Effector memory CD8-positive, alpha-beta T cell (primary cell): ENCODE measurements around the gene LIPN.

Experiments used
- ATAC-seq: fragments of 150-1000 bp; cut with Tn5 transposase; replicated peaks from 2 replicates; pipeline ENCODE4 v1.10.0; 2021; ENCODE audit warnings: mild to moderate bottlenecking, moderate library complexity
- DNase-seq, 3 experiments: peaks; one replicate each; pipeline ENCODE4 v3.0.0; 2021
- H3K27ac Mint-ChIP-seq, 2 donors: one replicate each; pipeline ENCODE4 v1.8.0; 2022; ENCODE audit warnings: mild to moderate bottlenecking in 2 of 2, mixed read lengths in 2 of 2, moderate library complexity in 2 of 2
- H3K27me3 Mint-ChIP-seq, 2 donors: one replicate each; pipeline ENCODE4 v1.8.0; 2022; ENCODE audit warnings: mixed read lengths in 2 of 2
- H3K36me3 Mint-ChIP-seq: one replicate; pipeline ENCODE4 v1.8.0; 2022; ENCODE audit warnings: mild to moderate bottlenecking, moderate library complexity, mixed read lengths; ENCODE audit not compliant: insufficient read depth
- H3K4me1 Mint-ChIP-seq, 2 donors: one replicate each; pipeline ENCODE4 v1.8.0; 2022; ENCODE audit warnings: low read depth in 2 of 2, mixed read lengths in 2 of 2
- H3K4me3 Mint-ChIP-seq, 2 donors: one replicate each; pipeline ENCODE4 v1.8.0; 2022; ENCODE audit warnings: mild to moderate bottlenecking in 2 of 2, mixed read lengths in 2 of 2, moderate library complexity in 2 of 2
- H3K9me3 Mint-ChIP-seq, 2 donors: one replicate each; pipeline ENCODE4 v1.8.0; 2022; ENCODE audit warnings: mixed read lengths in 2 of 2

LIPN gene

DNA sequence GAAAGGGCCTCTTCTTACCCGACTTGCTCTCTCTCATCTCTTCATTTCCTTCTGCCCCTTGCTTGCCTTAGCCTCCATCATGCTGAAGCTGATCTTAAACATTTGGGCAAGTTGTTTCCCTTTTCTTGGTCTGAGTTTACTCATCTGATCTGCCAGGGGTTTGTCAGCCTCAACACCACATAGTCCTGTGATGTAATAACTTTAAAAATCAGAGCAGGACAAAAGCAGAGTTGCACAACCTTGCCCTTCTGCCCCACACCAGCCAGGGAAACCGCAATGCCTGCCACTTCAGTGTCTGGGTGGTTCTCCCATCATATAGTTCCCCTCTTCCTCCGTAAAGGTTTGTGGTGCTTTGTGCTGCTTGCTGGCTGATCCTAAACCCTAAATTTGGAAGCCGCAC lies 32.8 kb downstream of the LIPN start:
- peaks cover 4% of the 10 kb centered on the region for H3K36me3 Mint-ChIP-seq
- no peak overlapping the region for H3K4me3 Mint-ChIP-seq
- H3K4me1 Mint-ChIP-seq = peaks cover 9 to 10% of the 10 kb centered on the region in 2 donors
- peak overlapping the region; percentile 17 to 69 for H3K27ac Mint-ChIP-seq
- no peaks in the 10 kb centered on the region for H3K9me3 Mint-ChIP-seq
- peak; percentile 75 for ATAC-seq
- DNase-seq = no peak
- H3K27me3 Mint-ChIP-seq = no peaks in the 10 kb centered on the region

DNA sequence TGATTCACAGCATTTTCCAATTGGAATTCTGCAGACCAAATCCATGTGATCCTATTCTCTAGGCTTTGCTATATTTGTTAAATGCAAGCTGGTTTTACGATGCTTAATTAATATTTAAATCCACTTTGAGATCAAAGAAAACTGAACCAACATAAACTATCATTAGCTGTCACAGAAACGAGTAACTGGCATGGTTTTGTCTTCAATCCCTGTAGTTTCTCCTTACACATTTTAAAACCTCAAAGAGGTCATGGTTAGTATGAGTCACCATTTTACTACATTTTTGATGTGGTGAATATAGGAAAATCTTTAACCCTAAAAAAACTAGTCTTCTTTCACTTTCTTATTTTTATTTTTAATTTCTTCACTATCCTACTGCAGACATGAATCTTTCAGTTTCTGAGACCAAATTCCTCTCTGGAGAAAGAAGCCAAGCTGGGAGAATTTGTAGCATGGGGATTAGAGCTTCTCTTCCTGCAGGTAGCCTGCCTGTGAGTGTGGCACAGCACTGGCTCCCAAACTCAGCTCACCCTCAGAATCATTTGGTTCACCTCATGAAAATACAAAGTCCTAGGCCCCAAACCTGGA lies 34.0 kb downstream of the LIPN start:
- Mint-ChIP-seq H3K4me3 (peak overlapping the region in 1 of 2 donors; percentile 11), H3K27ac (peak overlapping the region in 1 of 2 donors; percentile 54), H3K27me3 (no peaks in the 10 kb centered on the region), H3K36me3 (peaks cover 4% of the 10 kb centered on the region), H3K9me3 (no peaks in the 10 kb centered on the region), H3K4me1 (peaks cover 9 to 10% of the 10 kb centered on the region in 2 donors)
- peak; percentile 81 for ATAC-seq
- no peak for DNase-seq

DNA sequence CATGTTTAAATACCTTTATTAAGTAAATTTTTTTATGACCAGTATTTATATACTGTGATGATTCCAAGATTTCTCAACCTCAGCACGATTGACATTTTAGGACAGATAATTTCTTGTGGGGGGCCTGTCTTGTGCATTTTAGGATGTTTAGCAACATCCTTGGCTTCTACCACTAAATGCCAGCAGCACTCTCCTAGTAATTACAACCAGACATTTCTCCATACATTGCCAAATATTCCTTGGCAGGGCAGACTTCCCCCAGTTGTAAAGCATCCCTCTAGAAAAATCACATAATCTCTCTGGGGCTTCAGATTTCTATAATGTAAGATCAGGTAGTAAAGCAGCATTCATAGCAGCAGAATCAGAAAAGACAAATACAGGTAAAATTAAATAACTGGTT lies 34.9 kb downstream of the LIPN start:
- Mint-ChIP-seq H3K4me3 (no peak overlapping the region), H3K4me1 (peaks cover 9 to 10% of the 10 kb centered on the region in 2 donors), H3K27ac (no peak overlapping the region), H3K27me3 (no peaks in the 10 kb centered on the region), H3K36me3 (peaks cover 4% of the 10 kb centered on the region), H3K9me3 (no peaks in the 10 kb centered on the region)
- no peak for DNase-seq
- no peak for ATAC-seq

DNA sequence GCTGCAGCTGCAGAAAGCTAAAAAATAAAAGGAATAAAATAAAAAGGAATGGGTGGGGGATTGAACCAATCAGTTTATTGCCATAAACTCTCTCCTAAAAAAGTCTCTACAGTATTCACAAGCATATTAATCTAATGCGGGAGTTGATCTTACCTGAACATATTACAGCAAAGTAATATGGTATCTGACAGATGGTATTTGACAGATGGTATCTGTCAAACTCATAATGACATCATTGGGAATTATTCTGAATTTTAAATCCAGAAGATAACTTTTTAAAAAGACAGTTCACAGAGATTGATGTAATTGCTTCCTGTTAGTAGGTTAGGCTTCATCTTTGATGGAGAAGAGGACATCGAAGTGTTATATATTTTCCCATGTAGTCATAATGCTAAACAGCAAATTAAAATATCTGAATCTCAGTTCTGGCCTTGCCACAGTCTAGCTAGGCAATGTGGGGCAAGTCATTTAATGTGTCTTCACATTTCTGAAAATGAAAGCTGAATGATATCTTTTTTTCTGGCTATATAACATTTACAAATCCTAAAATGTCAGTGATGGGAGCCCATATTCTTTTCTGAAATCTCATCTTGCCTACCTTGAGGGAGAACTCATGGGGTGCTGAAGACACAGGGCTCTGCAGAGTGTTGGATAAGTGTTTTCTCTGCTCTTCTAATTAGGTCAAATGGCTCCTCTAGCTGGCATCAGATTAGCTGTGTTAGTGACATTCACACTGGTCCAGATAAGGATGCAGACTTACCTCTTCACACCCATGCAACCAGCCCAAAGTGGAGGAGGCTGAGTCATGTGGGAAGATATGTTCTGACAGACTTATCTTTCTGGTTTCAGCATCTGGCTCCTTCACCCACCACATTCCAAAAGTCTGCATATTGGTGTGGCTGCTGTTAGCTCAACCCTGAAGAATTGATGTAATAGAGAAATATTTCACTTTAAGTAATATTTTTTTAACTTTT lies 40.6 kb downstream of the LIPN start:
- DNase-seq = no peak
- Mint-ChIP-seq H3K36me3 (no peaks in the 10 kb centered on the region), H3K27ac (no peak overlapping the region), H3K4me1 (peaks cover 0 to 3% of the 10 kb centered on the region in 2 donors), H3K27me3 (no peaks in the 10 kb centered on the region), H3K4me3 (no peak overlapping the region), H3K9me3 (no peaks in the 10 kb centered on the region)
- ATAC-seq = peak; percentile 76

DNA sequence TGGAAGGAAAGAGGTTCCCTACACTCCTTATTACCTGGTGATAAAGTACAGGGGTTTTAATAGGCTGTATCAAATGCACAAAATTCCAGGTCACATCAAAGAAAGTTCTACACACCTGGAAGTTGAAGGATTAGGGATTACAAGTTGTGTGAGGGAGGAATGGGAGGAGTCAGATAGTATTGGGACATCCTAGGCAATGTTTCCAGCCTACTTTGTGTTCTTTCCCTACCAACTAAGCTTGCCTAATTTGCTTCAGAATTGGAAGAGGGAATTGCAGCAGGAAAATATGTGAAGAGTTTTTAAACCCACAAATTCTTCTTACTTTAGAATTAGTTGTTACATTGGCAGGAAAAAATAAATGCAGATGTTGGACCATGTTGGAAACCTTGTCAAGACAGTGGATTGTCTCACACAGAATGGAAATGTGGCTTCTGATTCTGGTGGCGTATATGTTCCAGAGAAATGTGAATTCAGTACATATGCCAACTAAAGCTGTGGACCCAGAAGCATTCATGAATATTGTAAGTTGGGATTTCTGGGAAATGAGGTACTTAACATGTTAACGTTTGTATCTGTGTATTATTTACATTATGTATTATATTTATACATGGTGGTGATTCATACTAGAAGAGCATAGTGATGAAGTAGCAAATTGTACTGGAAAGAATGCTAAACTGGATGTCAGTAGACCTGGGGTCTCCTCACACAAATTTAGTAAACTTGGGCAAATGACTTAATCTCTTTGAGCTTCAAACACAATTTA lies 42.9 kb downstream of the LIPN start, which contains the start of gene LIPM:
Gene LIPM, plus strand, starts transcription at position 208 of the 763 bp plus-strand sequence. Its CDS starts 167 bp downstream, at position 375.
- DNase-seq = no peak
- no peak within 1 kb of the TSS for H3K27ac Mint-ChIP-seq

DNA sequence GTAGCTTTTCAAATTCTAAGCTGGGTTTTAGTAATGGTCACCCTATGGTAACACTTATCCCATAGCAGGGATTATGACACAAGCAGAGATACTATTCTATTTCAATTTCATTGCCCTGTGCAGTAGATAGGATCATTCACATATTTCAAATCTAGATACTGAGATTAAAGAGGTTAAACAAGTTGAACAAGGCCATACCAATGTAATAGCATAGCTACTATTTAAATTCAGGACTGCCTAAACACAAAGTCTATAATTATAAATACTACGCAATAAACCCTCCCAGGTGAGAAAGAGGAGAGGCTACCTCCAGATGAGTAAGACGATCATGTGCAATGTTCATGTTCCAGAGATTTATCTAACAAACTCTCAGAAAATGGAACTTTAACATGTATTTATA lies 43.8 kb downstream of the LIPN start:
- Mint-ChIP-seq H3K4me1 (peaks cover 0 to 3% of the 10 kb centered on the region in 2 donors), H3K27ac (no peak overlapping the region), H3K4me3 (no peak overlapping the region), H3K9me3 (no peaks in the 10 kb centered on the region), H3K27me3 (no peaks in the 10 kb centered on the region), H3K36me3 (no peaks in the 10 kb centered on the region)
- ATAC-seq = no peak
- no peak for DNase-seq

More for the DNA sequence above, 42.9 kb downstream of the LIPN start, which contains the start of gene LIPM:
- peaks cover 0 to 3% of the 10 kb centered on the region in 2 donors for H3K4me1 Mint-ChIP-seq
- no peaks in the 10 kb centered on the region for H3K27me3 Mint-ChIP-seq
- no peaks in the 10 kb centered on the region for H3K9me3 Mint-ChIP-seq
- no peaks in the 10 kb centered on the region for H3K36me3 Mint-ChIP-seq
- H3K4me3 Mint-ChIP-seq = no peak within 1 kb of the TSS
- ATAC-seq = no peak

DNA sequence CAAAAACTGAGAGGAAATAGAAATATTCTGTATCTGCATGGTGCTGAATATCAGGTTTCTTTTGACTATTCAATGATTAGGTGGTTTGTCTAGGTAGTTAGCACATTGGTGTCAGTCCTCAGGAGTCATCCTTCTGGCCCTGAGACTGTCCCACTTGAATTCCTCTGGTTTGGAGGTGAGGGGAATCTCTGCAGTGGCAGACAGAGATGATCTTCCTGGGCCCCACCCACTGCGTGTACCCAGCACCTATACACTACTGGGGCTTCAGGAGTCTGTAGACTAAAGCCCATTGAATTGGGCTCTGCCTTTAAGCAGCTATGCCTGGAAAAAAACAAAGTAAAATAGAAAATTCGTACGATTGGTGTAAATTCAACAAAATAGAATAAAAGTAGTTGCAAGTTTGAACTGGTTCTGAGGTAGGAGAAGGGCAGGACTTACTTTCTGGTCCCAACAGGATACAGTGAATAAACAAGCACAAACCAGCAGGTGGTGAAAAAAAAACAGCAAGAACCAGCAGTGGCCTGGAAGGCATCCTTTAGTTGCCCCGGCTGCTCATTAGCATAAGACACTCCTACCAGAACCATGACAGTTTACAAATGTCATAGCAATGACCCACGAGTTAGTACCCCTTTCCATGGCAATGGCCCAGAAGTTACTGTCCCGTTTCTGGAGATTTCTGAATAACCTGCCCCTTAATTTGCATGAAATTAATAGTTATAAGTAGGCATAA lies 44.4 kb downstream of the LIPN start:
- ATAC-seq = no peak
- Mint-ChIP-seq H3K9me3 (no peaks in the 10 kb centered on the region), H3K36me3 (no peaks in the 10 kb centered on the region), H3K27me3 (no peaks in the 10 kb centered on the region), H3K27ac (no peak overlapping the region), H3K4me3 (no peak overlapping the region), H3K4me1 (peaks cover 0 to 3% of the 10 kb centered on the region in 2 donors)
- no peak for DNase-seq

DNA sequence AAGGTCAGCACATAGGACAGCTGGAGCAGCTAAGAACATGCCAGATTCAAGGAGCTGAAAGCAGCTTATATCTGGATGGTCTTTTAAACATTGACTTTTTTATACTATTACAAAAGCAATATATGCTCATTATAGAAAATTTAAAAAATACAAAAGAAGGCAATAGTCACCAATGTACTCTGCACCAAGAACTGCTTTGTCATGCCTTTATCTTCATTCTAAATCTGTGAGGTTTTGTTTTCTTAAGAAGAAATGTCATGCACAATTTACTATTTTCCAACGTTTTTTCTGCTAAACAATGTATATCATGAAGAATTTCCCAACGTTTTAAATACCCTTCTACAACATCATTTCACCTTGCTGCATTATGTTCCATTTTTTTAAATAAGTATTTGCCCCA lies 45.5 kb downstream of the LIPN start:
- DNase-seq (no peak), ATAC-seq (no peak)
- Mint-ChIP-seq H3K36me3 (no peaks in the 10 kb centered on the region), H3K4me3 (no peak overlapping the region), H3K4me1 (peaks cover 6 to 7% of the 10 kb centered on the region in 2 donors), H3K27me3 (no peaks in the 10 kb centered on the region), H3K27ac (no peak overlapping the region), H3K9me3 (no peaks in the 10 kb centered on the region)

DNA sequence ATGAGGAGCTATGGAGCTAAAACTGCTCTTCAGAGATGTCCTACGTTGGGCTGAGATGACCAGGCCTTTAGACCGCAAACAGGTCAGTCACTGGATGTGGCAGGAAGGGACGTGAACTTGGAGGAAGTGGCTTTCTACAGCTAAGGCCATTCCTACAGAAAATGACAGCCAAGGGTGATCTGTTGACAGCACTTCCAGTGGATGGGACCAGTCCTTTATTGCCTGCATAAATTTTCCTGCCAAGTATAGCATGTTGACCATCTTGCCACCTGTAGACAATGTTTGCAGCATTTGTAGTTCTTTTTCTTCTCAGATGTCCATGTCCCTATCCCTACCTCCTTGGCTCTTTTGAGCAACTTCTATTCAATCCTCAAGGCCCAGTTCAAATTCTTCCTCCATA lies 46.1 kb downstream of the LIPN start:
- peaks cover 4 to 9% of the 10 kb centered on the region in 2 donors for H3K4me1 Mint-ChIP-seq
- no peak for ATAC-seq
- H3K36me3 Mint-ChIP-seq = no peaks in the 10 kb centered on the region
- H3K4me3 Mint-ChIP-seq = no peak overlapping the region
- H3K27me3 Mint-ChIP-seq = no peaks in the 10 kb centered on the region
- H3K9me3 Mint-ChIP-seq = no peaks in the 10 kb centered on the region
- no peak for DNase-seq
- no peak overlapping the region for H3K27ac Mint-ChIP-seq

DNA sequence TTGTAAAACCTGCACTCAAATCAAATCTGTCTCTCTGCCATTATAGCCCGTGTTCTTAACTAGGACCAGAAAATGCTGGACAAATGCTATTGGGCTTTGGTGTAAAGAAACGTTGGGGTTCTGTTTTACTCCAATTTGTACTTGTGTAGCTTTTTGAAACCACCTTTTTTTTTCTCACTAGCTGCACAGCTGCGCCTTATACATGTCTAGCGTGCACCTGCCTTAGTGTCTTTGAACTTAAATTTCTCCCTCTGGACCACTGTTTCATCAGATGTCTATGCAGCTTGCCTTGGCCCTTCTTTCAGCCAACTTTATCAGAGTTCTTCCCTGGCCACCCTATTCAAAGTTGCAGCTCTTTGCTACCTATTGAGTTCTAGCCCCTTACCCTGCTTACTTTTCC lies 49.8 kb downstream of the LIPN start:
- Mint-ChIP-seq H3K4me1 (peaks cover 4 to 9% of the 10 kb centered on the region in 2 donors), H3K36me3 (no peaks in the 10 kb centered on the region), H3K27ac (peak overlapping the region in 1 of 2 donors; percentile 60), H3K4me3 (no peak overlapping the region), H3K27me3 (no peaks in the 10 kb centered on the region), H3K9me3 (no peaks in the 10 kb centered on the region)
- ATAC-seq (no peak), DNase-seq (no peak)

DNA sequence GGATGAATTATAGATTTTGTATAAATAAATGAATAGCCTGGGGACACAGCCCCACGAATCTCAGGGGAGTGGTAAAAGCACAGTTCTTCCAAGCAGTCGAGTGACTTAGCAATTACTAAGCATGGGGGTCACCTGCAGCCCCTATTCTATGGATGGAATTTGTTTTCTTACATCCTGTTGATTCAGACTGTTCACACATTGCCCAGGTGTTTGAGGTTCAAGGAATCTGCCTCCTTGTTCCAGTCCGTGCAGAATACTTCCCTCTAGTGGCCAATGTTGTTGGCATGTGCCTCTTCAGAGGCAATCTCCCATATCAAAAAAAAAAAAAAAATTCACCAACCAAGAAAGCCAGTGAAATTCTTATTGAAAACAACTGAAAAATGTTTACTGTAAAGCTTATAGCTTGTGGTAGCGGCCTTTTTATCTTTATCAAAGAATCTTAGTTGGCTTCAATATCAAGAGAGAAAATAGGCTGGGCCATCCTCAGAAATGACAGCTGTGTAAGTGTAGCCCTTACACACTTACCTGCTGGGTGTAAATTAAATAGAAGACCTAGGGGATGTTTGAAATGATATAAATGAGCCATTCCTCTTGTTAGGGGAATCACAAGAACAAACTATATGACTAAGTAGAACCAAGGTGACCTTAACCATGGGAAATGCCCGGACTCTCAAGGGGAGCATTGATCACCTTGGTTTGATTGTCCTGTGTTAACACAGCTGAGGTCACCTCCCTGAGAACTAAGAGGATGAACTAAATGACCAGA lies 50.6 kb downstream of the LIPN start:
- peak; percentile 26 to 40 (median 33) for DNase-seq
- peaks cover 4 to 9% of the 10 kb centered on the region in 2 donors for H3K4me1 Mint-ChIP-seq

DNA sequence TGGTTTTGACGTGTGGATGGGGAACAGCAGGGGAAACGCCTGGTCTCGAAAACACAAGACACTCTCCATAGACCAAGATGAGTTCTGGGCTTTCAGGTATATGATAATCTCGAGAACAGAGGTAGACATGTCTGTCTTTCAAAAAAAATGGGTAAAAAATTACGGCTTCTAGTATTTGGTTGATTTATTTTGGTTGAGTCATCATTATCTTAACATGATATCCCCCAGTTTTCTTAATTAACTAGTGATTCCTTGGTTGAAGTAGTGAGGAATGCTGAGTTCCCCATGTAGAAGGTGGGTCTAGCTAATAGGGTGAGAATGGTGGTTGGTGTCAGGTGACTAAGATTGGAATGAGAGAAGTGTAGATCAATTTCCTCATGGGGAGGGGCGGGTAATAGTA lies 53.4 kb downstream of the LIPN start:
- ATAC-seq (no peak), DNase-seq (no peak)
- H3K4me3 Mint-ChIP-seq = no peak overlapping the region
- no peaks in the 10 kb centered on the region for H3K36me3 Mint-ChIP-seq
- H3K4me1 Mint-ChIP-seq = peaks cover 4 to 9% of the 10 kb centered on the region in 2 donors
- H3K27ac Mint-ChIP-seq = no peak overlapping the region
- no peaks in the 10 kb centered on the region for H3K27me3 Mint-ChIP-seq
- no peaks in the 10 kb centered on the region for H3K9me3 Mint-ChIP-seq

More for the DNA sequence above, 50.6 kb downstream of the LIPN start:
- no peaks in the 10 kb centered on the region for H3K27me3 Mint-ChIP-seq
- H3K27ac Mint-ChIP-seq = peak overlapping the region in 1 of 2 donors; percentile 60
- H3K36me3 Mint-ChIP-seq = no peaks in the 10 kb centered on the region
- peak; percentile 97 for ATAC-seq
- no peaks in the 10 kb centered on the region for H3K9me3 Mint-ChIP-seq
- no peak overlapping the region for H3K4me3 Mint-ChIP-seq
